ENCODE results near the gene ENTPD2. TPM values are rescaled to one million over a fixed set of nuclear protein-coding genes. Genes with fewer than 3 reads are reported as not detected.

ENTPD2 gene
- total and polyA plus RNA-seq, 12 donors = 0.28 to 1.7 (median 0.49) TPM; not detected in 6

GRCh38 chr9:137046088-137046787, 7.6 kb downstream of the ENTPD2 start, which contains the start of gene NPDC1:
Gene NPDC1 (minus strand): TSS chr9:137046177. CDS start chr9:137045989, 188 bp downstream.
- peak; percentile 57 to 87 (median 77) for TF ChIP-seq CTCF (IDR thresholded peaks at IDR 0.05)
- TF ChIP-seq POLR2A (IDR thresholded peaks at IDR 0.05) = no peak
- 0 to 1% (median 0%) methylated on average over 14 to 57 of the region's 57 CpGs for WGBS, 4 donors
- peak within 1 kb of the TSS in 1 of 4 donors; percentile 62 for H3K4me3 ChIP-seq
- H3K36me3 ChIP-seq (replicated peaks in 1 of 2) = no peaks in the 10 kb centered on the region
- peaks cover 53% of the 10 kb centered on the region for H3K27me3 ChIP-seq
- intact Hi-C loops (cut with DNase I) = no loop called here
- H3K4me1 ChIP-seq (replicated peaks in 1 of 2) = peaks cover 5 to 15% of the 10 kb centered on the region in 2 donors
- DNase-seq = peak; percentile 69 to 88 (median 78)
- peak within 1 kb of the TSS in 2 of 5 donors; percentile 58 to 69 for H3K27ac ChIP-seq
- H3K9me3 ChIP-seq (replicated peaks in 1 of 3) = no peaks in the 10 kb centered on the region

GRCh38 chr9:137045294-137046087, 8.4 kb downstream of the ENTPD2 start:
- H3K27me3 ChIP-seq = peaks cover 48% of the 10 kb centered on the region
- 0 to 19% (median 2%) methylated on average over 8 to 96 of the region's 96 CpGs for WGBS, 4 donors
- H3K4me3 ChIP-seq = peak overlapping the region in 1 of 4 donors; percentile 62
- no peaks in the 10 kb centered on the region for H3K36me3 ChIP-seq (replicated peaks in 1 of 2)
- peak overlapping the region in 2 of 5 donors; percentile 58 to 69 for H3K27ac ChIP-seq
- peaks cover 5 to 15% of the 10 kb centered on the region in 2 donors for H3K4me1 ChIP-seq (replicated peaks in 1 of 2)
- DNase-seq = no peak
- TF ChIP-seq CTCF (IDR thresholded peaks at IDR 0.05) (no peak), POLR2A (IDR thresholded peaks at IDR 0.05) (no peak)
- intact Hi-C loops (cut with DNase I) = no loop called here
- no peaks in the 10 kb centered on the region for H3K9me3 ChIP-seq (replicated peaks in 1 of 3)

- WGBS, 4 donors = 37 to 49% (median 41%) methylated on average over 10 to 18 of the region's 18 CpGs
- TF ChIP-seq CTCF (IDR thresholded peaks at IDR 0.05) (no peak), POLR2A (IDR thresholded peaks at IDR 0.05) (peak in 1 of 2 donors; percentile 8)
- intact Hi-C loops (cut with DNase I) = no loop called here
- no peaks in the 10 kb centered on the region for H3K9me3 ChIP-seq (replicated peaks in 1 of 3)
- peak overlapping the region in 2 of 5 donors; percentile 49 to 69 for H3K27ac ChIP-seq
- H3K4me3 ChIP-seq = peak overlapping the region in 1 of 4 donors; percentile 62
- DNase-seq = peak in 2 of 7 donors; percentile 41 to 83
- no peaks in the 10 kb centered on the region for H3K36me3 ChIP-seq (replicated peaks in 1 of 2)
- H3K4me1 ChIP-seq (replicated peaks in 1 of 2) = peaks cover 5 to 15% of the 10 kb centered on the region in 2 donors
- peaks cover 47% of the 10 kb centered on the region for H3K27me3 ChIP-seq
These were observed 9.2 kb downstream of the ENTPD2 start for GRCh38 chr9:137044502-137045177.

GRCh38 chr9:137044037-137044436, 9.8 kb downstream of the ENTPD2 start:
- DNase-seq = no peak
- H3K27ac ChIP-seq = peak overlapping the region in 2 of 5 donors; percentile 49 to 69
- H3K9me3 ChIP-seq (replicated peaks in 1 of 3) = no peaks in the 10 kb centered on the region
- TF ChIP-seq CTCF (IDR thresholded peaks at IDR 0.05) (no peak), POLR2A (IDR thresholded peaks at IDR 0.05) (no peak)
- H3K36me3 ChIP-seq (replicated peaks in 1 of 2) = peaks cover 0 to 2% of the 10 kb centered on the region in 2 donors
- intact Hi-C loops (cut with DNase I) = no loop called here
- WGBS, 4 donors = 62 to 72% (median 68%) methylated on average over 9 to 12 of the region's 12 CpGs
- H3K27me3 ChIP-seq = peaks cover 41% of the 10 kb centered on the region
- peak overlapping the region in 1 of 4 donors; percentile 62 for H3K4me3 ChIP-seq
- peaks cover 5 to 15% of the 10 kb centered on the region in 2 donors for H3K4me1 ChIP-seq (replicated peaks in 1 of 2)

Data from adrenal gland (tissue), 12 donors.